Upper lobe of right lung (tissue), 1 donor: ENCODE results near the gene EFCAB11. TPM values are rescaled to one million over a fixed set of nuclear protein-coding genes. Genes with fewer than 3 reads are reported as not detected.

Experiments used
- ATAC-seq: fragments of 200-7000 bp; cut with Tn5 transposase; one replicate; pipeline ENCODE4 v1.9.1; 2020; ENCODE audit warnings: mild to moderate bottlenecking, moderate library complexity
- DNase-seq: peaks from one replicate; pipeline ENCODE4 v3.0.0-alpha.2; 2020
- H3K27ac ChIP-seq: fragments of 200-600 bp; one replicate; pipeline ENCODE4 v1.8.0; 2022
- H3K27me3 ChIP-seq: fragments of 200-600 bp; one replicate; pipeline ENCODE4 v1.8.0; 2022; ENCODE audit warnings: mild to moderate bottlenecking
- H3K36me3 ChIP-seq: fragments of 200-600 bp; one replicate; pipeline ENCODE4 v1.8.0; 2022
- H3K4me1 ChIP-seq: fragments of 200-600 bp; one replicate; pipeline ENCODE4 v1.8.0; 2022
- H3K4me3 ChIP-seq: fragments of 200-600 bp; one replicate; pipeline ENCODE4 v1.8.0; 2022; ENCODE audit warnings: mild to moderate bottlenecking
- H3K9me3 ChIP-seq: fragments of 200-600 bp; one replicate; pipeline ENCODE4 v1.8.0; 2022
- CTCF ChIP-seq: fragments of 200-600 bp; IDR thresholded peaks from one replicate; pipeline ENCODE4 v1.8.0; 2022; ENCODE audit warnings: antibody characterized with exemption
- intact Hi-C: fragments of 100-400 bp; cut with DNase I; formaldehyde crosslinking; loops from one replicate; pipeline ENCODE4 v1.11.0; 2022
- total RNA-seq: library from RNA; stranded (reverse); fragmentation: NEBNext Ultra II Directional; extraction: Animal tissue kit (Norgen Biotek cat#: 25700); gene quantifications from one replicate; pipeline ENCODE4 v1.2.1, GENCODE V29; 2021
- donor health status: DM: no; HTN: yes; CAD: no; lungs with severe emphysema.

EFCAB11 gene
- total RNA-seq, 1 donor from 2014 or later, result 4.0 TPM

GRCh38 chr14:89952576-89952975 lies 2.0 kb downstream of the EFCAB11 start:
- no peak for ATAC-seq
- Histone ChIP-seq H3K27me3 (no peaks in the 10 kb centered on the region), H3K27ac (no peak overlapping the region), H3K4me1 (peaks cover 15% of the 10 kb centered on the region), H3K4me3 (no peak overlapping the region), H3K9me3 (no peaks in the 10 kb centered on the region), H3K36me3 (no peaks in the 10 kb centered on the region)
- TF ChIP-seq CTCF, result no peak
- DNase-seq, result no peak
- intact Hi-C loops, result no loop called here

GRCh38 chr14:89947344-89947743 lies 7.2 kb downstream of the EFCAB11 start:
- no peak for TF ChIP-seq CTCF
- Histone ChIP-seq H3K27me3 (no peaks in the 10 kb centered on the region), H3K9me3 (no peaks in the 10 kb centered on the region), H3K4me1 (no peaks in the 10 kb centered on the region), H3K36me3 (no peaks in the 10 kb centered on the region), H3K27ac (no peak overlapping the region), H3K4me3 (no peak overlapping the region)
- DNase-seq, result no peak
- intact Hi-C loops, result no loop called here
- ATAC-seq, result no peak

- intact Hi-C loops, result no loop called here
- Histone ChIP-seq H3K27me3 (no peaks in the 10 kb centered on the region), H3K4me1 (no peaks in the 10 kb centered on the region), H3K27ac (no peak overlapping the region), H3K36me3 (no peaks in the 10 kb centered on the region), H3K4me3 (no peak overlapping the region), H3K9me3 (no peaks in the 10 kb centered on the region)
- TF ChIP-seq CTCF, result no peak
- ATAC-seq (no peak), DNase-seq (no peak)
These were observed 12.6 kb downstream of the EFCAB11 start for GRCh38 chr14:89941830-89942377.

- ATAC-seq (no peak), DNase-seq (no peak)
- H3K27me3 ChIP-seq, result no peaks in the 10 kb centered on the region
- H3K9me3 ChIP-seq, result no peaks in the 10 kb centered on the region
- H3K4me1 ChIP-seq, result no peaks in the 10 kb centered on the region
- no peaks in the 10 kb centered on the region for H3K36me3 ChIP-seq
- H3K27ac ChIP-seq, result no peak overlapping the region
- intact Hi-C loops, result no loop called here
- no peak for TF ChIP-seq CTCF
- no peak overlapping the region for H3K4me3 ChIP-seq
These were observed 17.8 kb downstream of the EFCAB11 start for GRCh38 chr14:89936654-89937185.

GRCh38 chr14:89933002-89933401 lies 21.5 kb downstream of the EFCAB11 start:
- Histone ChIP-seq H3K9me3 (no peaks in the 10 kb centered on the region), H3K27me3 (no peaks in the 10 kb centered on the region), H3K4me1 (no peaks in the 10 kb centered on the region), H3K4me3 (no peak overlapping the region), H3K36me3 (no peaks in the 10 kb centered on the region), H3K27ac (no peak overlapping the region)
- ATAC-seq (no peak), DNase-seq (no peak)
- no peak for TF ChIP-seq CTCF
- intact Hi-C loops, result no loop called here
